OCI-LY7 (cell line): ENCODE results near the gene ERCC4. TPM values are rescaled to one million over a fixed set of nuclear protein-coding genes. Genes with fewer than 3 reads are reported as not detected.

ENCODE experiments used
- BruUV-seq: library from RNA; stranded (reverse); fragments of 400-500 nt; replicated peaks from 2 replicates; lab custom pipeline; 2021; lab: Mats Ljungman, UMichigan
- CTCF ChIA-PET: fragments of 300-600 bp; sonication (Branson Sonifier 250); formaldehyde crosslinking; loops from one replicate; lab custom pipeline; 2022; ENCODE audit warnings: antibody characterized with exemption; ENCODE audit not compliant: unreplicated experiment; lab: Charles Lee
- POLR2A ChIA-PET: fragments of 300-600 bp; sonication (Branson Sonifier 250); formaldehyde crosslinking; loops from one replicate; lab custom pipeline; 2022; ENCODE audit warnings: antibody characterized with exemption; lab: Charles Lee
- DNase-seq: peaks from one replicate; pipeline ENCODE4 v3.0.0-alpha.2; 2015; ENCODE audit warnings: low spot score
- H2AFZ ChIP-seq: fragments of 200-600 bp; sonication (generic), shearing (Covaris generic); 2 replicates; pipeline ENCODE4 v1.6.1; 2014; ENCODE audit warnings: mild to moderate bottlenecking, antibody characterized with exemption, low read length, moderate library complexity
- H3K27ac ChIP-seq: fragments of 200-600 bp; sonication (generic); 2 replicates; pipeline ENCODE4 v1.5.1; 2014; ENCODE audit warnings: mixed run types, low read depth, mild to moderate bottlenecking, moderate library complexity, low read length, inconsistent platforms; ENCODE audit not compliant: poor library complexity, severe bottlenecking
- H3K36me3 ChIP-seq: fragments of 200-600 bp; sonication (generic); 2 replicates; pipeline ENCODE4 v1.6.1; 2014; ENCODE audit warnings: mild to moderate bottlenecking, antibody characterized with exemption, low read length, moderate library complexity, mixed read lengths; ENCODE audit not compliant: insufficient read depth
- H3K4me1 ChIP-seq: fragments of 200-600 bp; sonication (generic); 2 replicates; pipeline ENCODE4 v1.5.1; 2014; ENCODE audit warnings: mild to moderate bottlenecking, low read length; ENCODE audit not compliant: insufficient read depth, poor library complexity, severe bottlenecking
- H3K4me2 ChIP-seq: fragments of 200-600 bp; sonication (generic); 2 replicates; pipeline ENCODE4 v1.6.1; 2014; ENCODE audit warnings: mild to moderate bottlenecking, low read length
- H3K4me3 ChIP-seq: fragments of 200-600 bp; sonication (generic); 2 replicates; pipeline ENCODE4 v1.5.1; 2014; ENCODE audit warnings: mild to moderate bottlenecking, low read depth, low read length; ENCODE audit not compliant: poor library complexity, severe bottlenecking
- H3K79me2 ChIP-seq: fragments of 200-600 bp; sonication (generic); 2 replicates; pipeline ENCODE4 v1.6.1; 2016; ENCODE audit warnings: low read depth, mild to moderate bottlenecking, low read length, moderate library complexity, mixed read lengths; ENCODE audit not compliant: insufficient read depth
- H3K9me2 ChIP-seq: fragments of 200-600 bp; sonication (generic); 2 replicates; pipeline ENCODE4 v1.6.1; 2016; ENCODE audit warnings: mild to moderate bottlenecking, low read length, mixed read lengths; ENCODE audit not compliant: insufficient read depth
- H3K9me3 ChIP-seq: fragments of 200-600 bp; sonication (generic); 2 replicates; pipeline ENCODE4 v1.6.1; 2014; ENCODE audit warnings: mild to moderate bottlenecking, mixed run types, low read length, mixed read lengths
- H4K20me1 ChIP-seq: fragments of 200-600 bp; sonication (generic); 2 replicates; pipeline ENCODE4 v1.6.1; 2014; ENCODE audit warnings: mild to moderate bottlenecking, antibody characterized with exemption, low read length, moderate library complexity, mixed read lengths; ENCODE audit not compliant: insufficient read depth
- CTCF ChIP-seq: fragments of 200-600 bp; sonication (generic); conservative IDR thresholded peaks from 2 replicates; pipeline ENCODE4 v1.5.1; 2014; ENCODE audit warnings: mild to moderate bottlenecking, antibody characterized with exemption, low read length, moderate library complexity, mixed read lengths
- EZH2phosphoT487 ChIP-seq: fragments of 200-600 bp; sonication (generic); IDR thresholded peaks from 2 replicates; pipeline ENCODE4 v1.6.1; 2018; ENCODE audit warnings: low read depth, borderline replicate concordance, mild to moderate bottlenecking, mixed run types, antibody characterized with exemption, low read length, moderate library complexity, mixed read lengths
- intact Hi-C: fragments of 100-400 bp; cut with micrococcal nuclease; formaldehyde crosslinking; loops from one replicate; pipeline ENCODE4 v1.10.0; 2022; ENCODE audit not compliant: unreplicated experiment
- total RNA-seq, 2 experiments: library from RNA; depleted of rRNA in 1 of 2; stranded (reverse); fragments of >200 nt in 1 of 2; shearing (Covaris generic) in 1 of 2; gene quantifications; 2 replicates each; pipeline ENCODE4 v1.2.3, GENCODE V29; 2014 to 2022

Gene ERCC4
- total RNA-seq, 2 experiments from 2014 or later = 7.3 to 21.6 TPM

GRCh38 chr16:13906168-13907089 is 13.5 kb upstream of the ERCC4 start:
- H3K4me1 ChIP-seq = no peaks in the 10 kb centered on the region
- DNase-seq = peak; percentile 37
- H3K4me2 ChIP-seq = peak overlapping the region; percentile 26; the same call in 1 of the 2 replicates
- no peak overlapping the region for H3K27ac ChIP-seq
- H3K9me3 ChIP-seq = 0 out of 2 replicates have a peak, but pooled peaks cover under 1% of the 10 kb centered on the region
- POLR2A ChIA-PET = interaction anchor here (0.6 kb wide), 2 partner anchors 11 to 12 kb away, joined by 3 to 7 read pairs; no protein-coding TSS in a partner anchor
- no peak for TF ChIP-seq CTCF
- no peak for TF ChIP-seq EZH2phosphoT487
- no peaks in the 10 kb centered on the region for H3K9me2 ChIP-seq
- no TSS peak for BruUV-seq
- no peaks in the 10 kb centered on the region for H4K20me1 ChIP-seq
- intact Hi-C loops = no loop called here
- H2AFZ ChIP-seq = no peak overlapping the region; the same call in 1 of the 2 replicates
- H3K79me2 ChIP-seq = no peaks in the 10 kb centered on the region
- H3K4me3 ChIP-seq = no peak overlapping the region
- H3K36me3 ChIP-seq = no peaks in the 10 kb centered on the region
- CTCF ChIA-PET = interaction anchor here (1.0 kb wide), 1 partner anchor 14 kb away, joined by 5 read pairs; the partner anchor contains the start of gene ERCC4

- no peak overlapping the region for H2AFZ ChIP-seq
- H3K9me2 ChIP-seq = no peaks in the 10 kb centered on the region
- POLR2A ChIA-PET = interaction anchor here (0.6 kb wide), 1 partner anchor 12 kb away, joined by 7 read pairs; no protein-coding TSS in a partner anchor
- H3K36me3 ChIP-seq = no peaks in the 10 kb centered on the region
- BruUV-seq = no TSS peak
- no peak overlapping the region for H3K27ac ChIP-seq
- TF ChIP-seq EZH2phosphoT487 = no peak
- TF ChIP-seq CTCF = no peak
- H3K4me1 ChIP-seq = no peaks in the 10 kb centered on the region
- H3K79me2 ChIP-seq = no peaks in the 10 kb centered on the region
- no peaks in the 10 kb centered on the region for H4K20me1 ChIP-seq
- no peak overlapping the region for H3K4me2 ChIP-seq
- H3K4me3 ChIP-seq = no peak overlapping the region
- intact Hi-C loops = no loop called here
- H3K9me3 ChIP-seq = peaks cover 11% of the 10 kb centered on the region
- CTCF ChIA-PET = interaction anchor here (1.0 kb wide), 1 partner anchor 13 kb away, joined by 5 read pairs; the partner anchor contains the start of gene ERCC4
- no peak for DNase-seq
Measured at GRCh38 chr16:13907431-13907830, 12.5 kb upstream of the ERCC4 start.
